Endothelial cell of umbilical vein (primary cell): Measurements from ENCODE around the gene PRKD1. TPM values are rescaled to one million over a fixed set of nuclear protein-coding genes. Genes with fewer than 3 reads are reported as not detected.

ENCODE experiments used
- BruUV-seq: library from RNA; stranded (reverse); fragments of 400-500 nt; replicated peaks from 2 replicates; lab custom pipeline; 2021; lab: Mats Ljungman, UMichigan
- CTCF ChIA-PET: fragments of 300-600, 350-600 bp; sonication (Branson Sonifier 250); formaldehyde crosslinking; loops from one replicate; lab custom pipeline; 2021; ENCODE audit warnings: antibody characterized with exemption, inconsistent platforms; lab: Charles Lee
- POLR2A ChIA-PET: fragments of 300-600, 350-600 bp; sonication (Branson Sonifier 250); formaldehyde crosslinking; loops from one replicate; lab custom pipeline; 2021; ENCODE audit warnings: antibody characterized with exemption, inconsistent platforms; lab: Charles Lee
- DNase-seq: peaks from one replicate; pipeline ENCODE4 v3.0.0-alpha.2; 2011; ENCODE audit warnings: low read depth, low spot score
- FAIRE-seq: peaks from 2 replicates; lab custom pipeline; 2011; peaks lifted over from hg19 to GRCh38; lab: Jason Lieb, UNC
- H2AFZ ChIP-seq: 2 replicates; pipeline ENCODE4 v1.6.0; 2012; ENCODE audit warnings: low read depth, low read length, control low read depth, inconsistent platforms
- H3K27ac ChIP-seq: 2 replicates; pipeline ENCODE4 v1.5.1; 2011; ENCODE audit warnings: low read depth, mild to moderate bottlenecking, control low read depth, low read length, moderate library complexity; ENCODE audit not compliant: insufficient read depth
- H3K27me3 ChIP-seq, 2 experiments: 2 replicates each; pipeline versions ENCODE4 v1.6.0 to v1.6.1; 2011; ENCODE audit warnings: low read length in 2 of 2, mixed read lengths in 1 of 2; ENCODE audit not compliant: control insufficient read depth in 2 of 2, insufficient read depth in 2 of 2
- H3K36me3 ChIP-seq, 2 experiments: 2 replicates in 1 of 2; 3 replicates in 1 of 2; pipeline ENCODE4 v1.5.1; 2011; ENCODE audit warnings: low read length in 2 of 2, mild to moderate bottlenecking in 1 of 2, moderate library complexity in 1 of 2; ENCODE audit not compliant: control insufficient read depth in 2 of 2, insufficient read depth in 2 of 2; ENCODE audit errors: extremely low read depth in 1 of 2
- H3K4me1 ChIP-seq: 3 replicates; pipeline ENCODE4 v1.5.1; 2011; ENCODE audit warnings: mild to moderate bottlenecking, low read length; ENCODE audit not compliant: control insufficient read depth, insufficient read depth; ENCODE audit errors: extremely low read depth
- H3K4me2 ChIP-seq: 2 replicates; pipeline ENCODE4 v1.6.1; 2011; ENCODE audit warnings: low read length, control low read depth, mixed read lengths; ENCODE audit not compliant: insufficient read depth
- H3K4me3 ChIP-seq, 3 experiments: fragments of 200-600 bp in 1 of 3; sonication (generic), shearing (Covaris generic) in 1 of 3; replicated peaks in 1 of 3; 2 replicates each; pipeline ENCODE4 v1.5.1; 2011 to 2016; ENCODE audit warnings: control low read depth in 3 of 3, low read length in 3 of 3, mild to moderate bottlenecking in 2 of 3, inconsistent platforms in 1 of 3, low read depth in 1 of 3, moderate library complexity in 1 of 3; ENCODE audit not compliant: insufficient read depth in 1 of 3
- H3K79me2 ChIP-seq: 2 replicates; pipeline ENCODE4 v1.6.0; 2012; ENCODE audit warnings: low read length, inconsistent platforms; ENCODE audit not compliant: control insufficient read depth, insufficient read depth
- H3K9ac ChIP-seq: replicated peaks from 2 replicates; pipeline ENCODE3; 2011; ENCODE audit warnings: low read length, control low read depth; ENCODE audit not compliant: insufficient read depth; ENCODE audit errors: extremely low read depth
- H3K9me1 ChIP-seq: replicated peaks from 3 replicates; pipeline ENCODE4 v1.6.0; 2011; ENCODE audit warnings: mild to moderate bottlenecking, low read length; ENCODE audit not compliant: control insufficient read depth, insufficient read depth; ENCODE audit errors: extremely low read depth
- H3K9me3 ChIP-seq: replicated peaks from 2 replicates; pipeline ENCODE4 v1.5.1; 2012; ENCODE audit warnings: low read length, inconsistent platforms; ENCODE audit not compliant: control insufficient read depth, insufficient read depth
- H4K20me1 ChIP-seq: replicated peaks from 2 replicates; pipeline ENCODE3; 2011; ENCODE audit warnings: mild to moderate bottlenecking, low read length; ENCODE audit not compliant: control insufficient read depth, insufficient read depth; ENCODE audit errors: extremely low read depth
- EZH2 ChIP-seq: IDR thresholded peaks from 2 replicates; pipeline ENCODE4 v1.6.1; 2012; ENCODE audit warnings: borderline replicate concordance, low read depth, mild to moderate bottlenecking, moderate library complexity, low read length, inconsistent platforms; ENCODE audit not compliant: severe bottlenecking
- FOS ChIP-seq: IDR thresholded peaks from 2 replicates; pipeline ENCODE4 v1.6.1; 2011; ENCODE audit warnings: mild to moderate bottlenecking, low read length, moderate library complexity, borderline replicate concordance; ENCODE audit not compliant: insufficient read depth
- GATA2 ChIP-seq: IDR thresholded peaks from 2 replicates; pipeline ENCODE4 v1.7.0; 2011; ENCODE audit warnings: low read depth, mild to moderate bottlenecking, moderate library complexity, mixed read lengths, low read length; ENCODE audit not compliant: insufficient read length, insufficient read depth
- JUN ChIP-seq: IDR thresholded peaks from 2 replicates; pipeline ENCODE4 v1.6.1; 2011; ENCODE audit warnings: borderline replicate concordance, low read depth; ENCODE audit not compliant: insufficient read length, insufficient read depth
- MAX ChIP-seq: IDR thresholded peaks from 2 replicates; pipeline ENCODE4 v1.6.1; 2011; ENCODE audit not compliant: insufficient read depth, insufficient read length
- MYC ChIP-seq: IDR thresholded peaks from one replicate; pipeline ENCODE4 v1.6.1; 2011; ENCODE audit warnings: mild to moderate bottlenecking, low read depth, low read length
- POLR2A ChIP-seq: IDR thresholded peaks from 2 replicates; pipeline ENCODE4 v1.6.1; 2012; ENCODE audit warnings: low read depth, mild to moderate bottlenecking, control low read depth, low read length
- POLR2AphosphoS5 ChIP-seq: IDR thresholded peaks from 2 replicates; pipeline ENCODE4 v1.6.1; 2012; ENCODE audit warnings: low read depth, mild to moderate bottlenecking, control low read depth, low read length, moderate library complexity; ENCODE audit not compliant: insufficient read depth
- dilution Hi-C: fragments of 300-500 bp; cut with MboI; formaldehyde crosslinking; loops from one replicate; pipeline ENCODE4 v1.15.0; 2019; ENCODE audit warnings: low sequenced_read_pairs; ENCODE audit not compliant: extremely low pct_ligation_motif_present
- intact Hi-C: fragments of 100-400 bp; cut with micrococcal nuclease; formaldehyde crosslinking; loops from one replicate; pipeline ENCODE4 v1.10.0; 2022
- polyA plus RNA-seq, 4 experiments: library from polyadenylated mRNA; depleted of rRNA in 3 of 4; stranded (reverse) in 3 of 4; unstranded in 1 of 4; fragments of >200 nt; gene quantifications; 2 replicates each; pipeline versions ENCODE4 v1.2.1 to v1.2.3, GENCODE V29; 2011 to 2012; ENCODE audit warnings: missing spikeins in 1 of 4
- total RNA-seq: library from RNA; stranded (reverse); gene quantifications from 2 replicates; pipeline ENCODE4 v1.2.3, GENCODE V29; 2021
- TF ChIP-seq, protein P1 (sequence below), 2 donors: IDR thresholded peaks; 1 replicate in 1 of 2; 2 replicates in 1 of 2; pipeline ENCODE4 v1.5.1; 2011; ENCODE audit warnings: low read length in 2 of 2, mild to moderate bottlenecking in 2 of 2, moderate library complexity in 2 of 2, control low read depth in 1 of 2, inconsistent platforms in 1 of 2, low read depth in 1 of 2; ENCODE audit not compliant: insufficient read depth in 1 of 2; ENCODE audit errors: extremely low read depth in 1 of 2

The PRKD1 gene
- total and polyA plus RNA-seq, 2 donors (not counting 3 experiments of a cell fraction or from before 2014, with no cell fraction given), result 3.9 to 10.9 TPM

GRCh38 chr14:29843981-29844380 lies 83.7 kb downstream of the PRKD1 start:
- no TSS peak for BruUV-seq
- TF ChIP-seq POLR2A, result no peak
- no peak for TF ChIP-seq POLR2AphosphoS5
- TF ChIP-seq GATA2, result no peak
- no peak for TF ChIP-seq MYC
- TF ChIP-seq MAX, result no peak
- TF ChIP-seq, protein P1, sequence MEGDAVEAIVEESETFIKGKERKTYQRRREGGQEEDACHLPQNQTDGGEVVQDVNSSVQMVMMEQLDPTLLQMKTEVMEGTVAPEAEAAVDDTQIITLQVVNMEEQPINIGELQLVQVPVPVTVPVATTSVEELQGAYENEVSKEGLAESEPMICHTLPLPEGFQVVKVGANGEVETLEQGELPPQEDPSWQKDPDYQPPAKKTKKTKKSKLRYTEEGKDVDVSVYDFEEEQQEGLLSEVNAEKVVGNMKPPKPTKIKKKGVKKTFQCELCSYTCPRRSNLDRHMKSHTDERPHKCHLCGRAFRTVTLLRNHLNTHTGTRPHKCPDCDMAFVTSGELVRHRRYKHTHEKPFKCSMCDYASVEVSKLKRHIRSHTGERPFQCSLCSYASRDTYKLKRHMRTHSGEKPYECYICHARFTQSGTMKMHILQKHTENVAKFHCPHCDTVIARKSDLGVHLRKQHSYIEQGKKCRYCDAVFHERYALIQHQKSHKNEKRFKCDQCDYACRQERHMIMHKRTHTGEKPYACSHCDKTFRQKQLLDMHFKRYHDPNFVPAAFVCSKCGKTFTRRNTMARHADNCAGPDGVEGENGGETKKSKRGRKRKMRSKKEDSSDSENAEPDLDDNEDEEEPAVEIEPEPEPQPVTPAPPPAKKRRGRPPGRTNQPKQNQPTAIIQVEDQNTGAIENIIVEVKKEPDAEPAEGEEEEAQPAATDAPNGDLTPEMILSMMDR (IDR thresholded peaks at IDR 0.05; ENCODE audit: extremely low read depth in 1 of 2, insufficient read depth in 1 of 2, low read depth in 1 of 2, low read length in 2 of 2), result no peak
- TF ChIP-seq EZH2, result no peak
- TF ChIP-seq FOS, result no peak
- no peak for TF ChIP-seq JUN
- H2AFZ ChIP-seq, result no peak overlapping the region
- no peak overlapping the region for H3K4me3 ChIP-seq
- H3K9me1 ChIP-seq, result no peaks in the 10 kb centered on the region
- no peak for DNase-seq
- no peaks in the 10 kb centered on the region for H3K4me1 ChIP-seq
- ChIA-PET POLR2A (no interaction called here), CTCF (no interaction called here)
- no peak overlapping the region for H3K9ac ChIP-seq
- H4K20me1 ChIP-seq, result no peaks in the 10 kb centered on the region
- no peaks in the 10 kb centered on the region for H3K79me2 ChIP-seq
- peaks cover 4% of the 10 kb centered on the region for H3K9me3 ChIP-seq
- dilution Hi-C loops, result no loop called here
- FAIRE-seq, result no peak
- H3K4me2 ChIP-seq, result no peak overlapping the region
- intact Hi-C loops, result no loop called here
- no peak overlapping the region for H3K27ac ChIP-seq
- no peaks in the 10 kb centered on the region for H3K36me3 ChIP-seq
- H3K27me3 ChIP-seq, result no peaks in the 10 kb centered on the region
